Subcutaneous abdominal adipose tissue (tissue), 5 donors: ENCODE results near the gene FMN2.

Experiments
- H3K27ac ChIP-seq: one replicate; pipeline ENCODE4 v1.7.0; 2013; ENCODE audit warnings: low read depth, mild to moderate bottlenecking, inconsistent platforms, low read length, moderate library complexity
- H3K27me3 ChIP-seq, 5 donors: one replicate each; pipeline ENCODE4 v1.7.0; 2013; ENCODE audit warnings: low read length in 5 of 5, inconsistent platforms in 1 of 5; ENCODE audit not compliant: control insufficient read depth in 5 of 5, insufficient read depth in 4 of 5
- H3K36me3 ChIP-seq, 5 donors: one replicate each; pipeline ENCODE4 v1.7.0; 2013; ENCODE audit warnings: low read length in 5 of 5; ENCODE audit not compliant: control insufficient read depth in 5 of 5, insufficient read depth in 5 of 5
- H3K4me1 ChIP-seq, 5 donors: one replicate each; pipeline ENCODE4 v1.7.0; 2013; ENCODE audit warnings: low read length in 5 of 5, mild to moderate bottlenecking in 3 of 5, moderate library complexity in 1 of 5; ENCODE audit not compliant: control insufficient read depth in 5 of 5, insufficient read depth in 5 of 5
- H3K4me3 ChIP-seq, 5 donors: one replicate each; pipeline ENCODE4 v1.7.0; 2013; ENCODE audit warnings: low read length in 5 of 5, low read depth in 1 of 5
- H3K9ac ChIP-seq, 5 donors: one replicate each; pipeline ENCODE4 v1.7.0; 2013; ENCODE audit warnings: low read length in 5 of 5, mild to moderate bottlenecking in 4 of 5, moderate library complexity in 3 of 5
- H3K9me3 ChIP-seq, 5 donors: one replicate each; pipeline ENCODE4 v1.7.0; 2013; ENCODE audit warnings: low read length in 5 of 5; ENCODE audit not compliant: control insufficient read depth in 5 of 5
- donor health status: healthy.
- donor health status: healthy.
- donor health status: healthy.
- donor health status: healthy.
- donor health status: healthy.

The FMN2 gene

GRCh38 chr1:240496941-240497340 lies 405.3 kb downstream of the FMN2 start:
- no peak overlapping the region for H3K4me3 ChIP-seq
- no peaks in the 10 kb centered on the region for H3K36me3 ChIP-seq
- no peak overlapping the region for H3K9ac ChIP-seq

GRCh38 chr1:240497908-240498307 lies 406.2 kb downstream of the FMN2 start:
- H3K27ac ChIP-seq = no peak overlapping the region
- peaks cover 0 to 4% (median 0%) of the 10 kb centered on the region in 5 donors for H3K27me3 ChIP-seq
- no peak overlapping the region for H3K4me3 ChIP-seq
- H3K9ac ChIP-seq = no peak overlapping the region
- H3K9me3 ChIP-seq = peaks cover 0 to 4% (median 0%) of the 10 kb centered on the region in 5 donors
- peaks cover 0 to 2% (median 0%) of the 10 kb centered on the region in 5 donors for H3K4me1 ChIP-seq
- H3K36me3 ChIP-seq = no peaks in the 10 kb centered on the region

More at GRCh38 chr1:240496941-240497340, 405.3 kb downstream of the FMN2 start:
- no peak overlapping the region for H3K27ac ChIP-seq
- peaks cover 0 to 4% (median 0%) of the 10 kb centered on the region in 5 donors for H3K4me1 ChIP-seq
- peaks cover 0 to 4% (median 0%) of the 10 kb centered on the region in 5 donors for H3K9me3 ChIP-seq
- peaks cover 0 to 8% (median 0%) of the 10 kb centered on the region in 5 donors for H3K27me3 ChIP-seq

DNA sequence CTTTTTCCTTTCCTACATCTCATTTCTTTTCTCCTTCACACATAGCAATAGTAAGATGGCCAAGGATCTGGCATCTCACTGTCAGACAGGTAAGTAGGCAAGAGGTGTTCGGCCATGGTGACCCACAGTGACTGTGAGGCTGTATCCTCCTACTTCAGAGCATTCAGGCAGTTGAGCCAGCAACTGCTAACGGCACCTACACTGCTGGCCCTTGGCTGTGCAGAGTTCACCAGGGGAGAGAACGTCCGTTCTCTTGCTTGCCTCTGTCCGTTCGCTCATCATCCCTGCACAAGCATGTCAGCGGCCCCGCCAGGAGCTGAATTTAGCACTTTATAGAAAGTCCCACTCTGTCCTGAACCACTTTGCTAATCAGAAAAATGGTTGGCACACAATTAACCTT lies 406.7 kb downstream of the FMN2 start:
- H3K27me3 ChIP-seq = no peaks in the 10 kb centered on the region
- no peak overlapping the region for H3K4me3 ChIP-seq
- no peaks in the 10 kb centered on the region for H3K4me1 ChIP-seq
- H3K9me3 ChIP-seq = peaks cover 0 to 2% (median 0%) of the 10 kb centered on the region in 5 donors
- no peak overlapping the region for H3K27ac ChIP-seq
- H3K9ac ChIP-seq = no peak overlapping the region
- no peaks in the 10 kb centered on the region for H3K36me3 ChIP-seq

GRCh38 chr1:240499012-240499411 lies 407.3 kb downstream of the FMN2 start:
- Histone ChIP-seq H3K9ac (no peak overlapping the region), H3K27ac (no peak overlapping the region)

GRCh38 chr1:240500647-240501046 lies 409.0 kb downstream of the FMN2 start:
- peaks cover 0 to 2% (median 0%) of the 10 kb centered on the region in 5 donors for H3K9me3 ChIP-seq
- no peak overlapping the region for H3K27ac ChIP-seq

More at GRCh38 chr1:240499012-240499411, 407.3 kb downstream of the FMN2 start:
- H3K4me3 ChIP-seq = no peak overlapping the region
- no peaks in the 10 kb centered on the region for H3K4me1 ChIP-seq
- no peaks in the 10 kb centered on the region for H3K36me3 ChIP-seq
- no peaks in the 10 kb centered on the region for H3K27me3 ChIP-seq
- peaks cover 0 to 2% (median 0%) of the 10 kb centered on the region in 5 donors for H3K9me3 ChIP-seq

DNA sequence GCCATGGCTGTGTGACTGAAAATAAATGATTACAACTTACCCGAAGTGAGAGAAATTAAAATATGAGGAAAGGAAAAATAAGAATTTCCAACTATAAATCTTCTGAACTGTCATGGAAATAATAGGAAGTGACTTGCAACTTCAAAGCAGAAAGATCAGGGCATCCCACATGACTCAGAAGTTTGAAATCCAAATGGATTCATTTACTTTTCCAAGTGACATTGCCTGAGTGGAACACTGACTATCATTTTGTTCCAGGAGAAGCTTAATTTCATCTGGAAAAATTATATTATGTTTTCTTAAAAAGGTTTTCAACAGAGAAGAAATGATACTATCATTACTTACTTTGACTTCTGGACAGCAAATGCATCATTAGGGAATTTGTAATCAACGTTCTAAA lies 409.4 kb downstream of the FMN2 start:
- Histone ChIP-seq H3K27ac (no peak overlapping the region), H3K4me3 (no peak overlapping the region), H3K4me1 (no peaks in the 10 kb centered on the region), H3K27me3 (no peaks in the 10 kb centered on the region), H3K9ac (no peak overlapping the region), H3K9me3 (peaks cover 0 to 2% (median 0%) of the 10 kb centered on the region in 5 donors), H3K36me3 (no peaks in the 10 kb centered on the region)

More at GRCh38 chr1:240500647-240501046, 409.0 kb downstream of the FMN2 start:
- no peak overlapping the region for H3K4me3 ChIP-seq
- H3K36me3 ChIP-seq = no peaks in the 10 kb centered on the region
- no peak overlapping the region for H3K9ac ChIP-seq
- H3K4me1 ChIP-seq = no peaks in the 10 kb centered on the region
- no peaks in the 10 kb centered on the region for H3K27me3 ChIP-seq

- Histone ChIP-seq H3K27me3 (peaks cover 0 to 3% (median 0%) of the 10 kb centered on the region in 5 donors), H3K27ac (no peak overlapping the region), H3K36me3 (no peaks in the 10 kb centered on the region), H3K9ac (no peak overlapping the region), H3K4me1 (no peaks in the 10 kb centered on the region), H3K4me3 (no peak overlapping the region), H3K9me3 (no peaks in the 10 kb centered on the region)
These were observed 411.4 kb downstream of the FMN2 start for GRCh38 chr1:240503036-240503435.

GRCh38 chr1:240503558-240503957 lies 411.9 kb downstream of the FMN2 start:
- Histone ChIP-seq H3K27ac (no peak overlapping the region), H3K27me3 (peaks cover 0 to 3% (median 0%) of the 10 kb centered on the region in 5 donors), H3K9ac (no peak overlapping the region), H3K36me3 (no peaks in the 10 kb centered on the region), H3K4me3 (no peak overlapping the region), H3K9me3 (no peaks in the 10 kb centered on the region), H3K4me1 (no peaks in the 10 kb centered on the region)

GRCh38 chr1:240506176-240506575 lies 414.5 kb downstream of the FMN2 start:
- no peak overlapping the region for H3K4me3 ChIP-seq
- no peaks in the 10 kb centered on the region for H3K4me1 ChIP-seq
- H3K27ac ChIP-seq = no peak overlapping the region
- peaks cover 0 to 3% (median 0%) of the 10 kb centered on the region in 5 donors for H3K27me3 ChIP-seq
- no peak overlapping the region for H3K9ac ChIP-seq
- no peaks in the 10 kb centered on the region for H3K9me3 ChIP-seq
- no peaks in the 10 kb centered on the region for H3K36me3 ChIP-seq

- peaks cover 0 to 3% (median 0%) of the 10 kb centered on the region in 5 donors for H3K27me3 ChIP-seq
- no peaks in the 10 kb centered on the region for H3K36me3 ChIP-seq
- H3K9me3 ChIP-seq = no peaks in the 10 kb centered on the region
- H3K4me3 ChIP-seq = no peak overlapping the region
- H3K4me1 ChIP-seq = no peaks in the 10 kb centered on the region
- H3K27ac ChIP-seq = no peak overlapping the region
- H3K9ac ChIP-seq = no peak overlapping the region
These were observed 416.5 kb downstream of the FMN2 start for GRCh38 chr1:240508201-240508600.
